IPS-NIHi11 (cell line): ENCODE results near the gene LINC01488.

Experiments
- DNase-seq: peaks from one replicate; pipeline ENCODE4 v3.0.0; 2012; ENCODE audit warnings: mixed read lengths, low spot score

Gene LINC01488

DNA sequence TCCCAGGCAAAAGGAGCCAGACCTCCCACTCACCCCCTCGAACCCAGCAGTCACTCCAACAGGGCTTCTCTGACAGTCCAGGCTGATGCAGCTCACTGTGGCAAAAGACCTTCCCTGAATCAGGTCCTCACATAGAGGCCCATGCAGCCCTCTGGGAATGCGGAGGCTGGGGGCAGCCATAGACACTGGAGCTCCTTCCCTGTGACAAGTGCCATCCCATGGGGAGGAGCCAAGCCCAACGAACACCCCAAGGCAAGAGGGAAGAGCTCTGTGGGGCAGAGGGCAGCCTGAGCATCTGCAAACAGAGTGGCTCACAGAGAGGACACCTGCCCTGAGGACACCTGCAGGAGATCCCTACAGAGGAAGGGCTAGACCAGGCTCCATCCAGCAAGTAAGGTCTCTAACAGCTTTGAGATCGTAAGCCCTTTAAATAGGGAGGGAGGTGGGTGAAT is at the start of gene LINC01488:
Gene LINC01488 (plus strand): TSS at position 271 of the 452 bp plus-strand sequence.
- DNase-seq: no peak

DNA sequence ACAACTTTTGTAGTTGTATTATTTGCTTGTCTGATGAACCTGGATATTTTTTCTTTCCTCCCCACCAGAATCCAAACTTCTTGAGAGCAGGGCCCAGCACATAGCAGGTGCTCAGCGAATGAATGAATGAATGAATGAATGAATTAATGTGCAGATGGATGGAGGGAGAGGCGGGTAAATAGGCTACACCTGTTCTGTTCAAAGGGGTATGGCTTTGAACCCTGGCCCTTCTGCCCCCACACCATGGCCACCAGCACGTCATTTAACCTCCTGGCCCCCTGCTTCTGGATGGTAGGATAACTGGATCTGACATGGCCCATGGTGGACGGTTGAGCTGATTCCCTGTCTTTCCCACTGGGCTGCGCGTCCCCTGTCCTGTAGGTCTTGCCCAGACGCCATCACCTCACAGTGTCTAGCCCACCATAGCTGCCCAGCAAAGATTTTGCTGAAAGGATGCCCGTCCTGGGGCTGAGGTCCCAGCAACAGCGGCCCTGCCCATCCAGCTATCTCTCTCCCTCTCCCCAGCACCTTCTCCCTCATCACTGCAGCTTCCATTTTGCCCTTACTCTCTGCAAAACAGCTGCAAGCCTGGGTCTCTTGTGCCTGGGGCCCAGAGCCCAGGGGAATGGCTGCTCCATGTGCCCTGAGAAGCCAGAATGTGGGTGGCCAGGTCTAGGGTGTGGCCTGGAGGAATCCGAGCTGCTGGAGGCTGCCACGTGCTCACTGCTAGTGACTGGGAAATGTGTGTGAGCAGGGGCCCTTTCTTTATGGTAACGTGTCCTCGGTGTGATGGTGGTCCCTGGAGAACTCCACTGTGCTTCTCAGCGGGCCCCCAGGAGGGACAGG is 49.3 kb upstream of the LINC01488 start:
- DNase-seq: no peak

DNA sequence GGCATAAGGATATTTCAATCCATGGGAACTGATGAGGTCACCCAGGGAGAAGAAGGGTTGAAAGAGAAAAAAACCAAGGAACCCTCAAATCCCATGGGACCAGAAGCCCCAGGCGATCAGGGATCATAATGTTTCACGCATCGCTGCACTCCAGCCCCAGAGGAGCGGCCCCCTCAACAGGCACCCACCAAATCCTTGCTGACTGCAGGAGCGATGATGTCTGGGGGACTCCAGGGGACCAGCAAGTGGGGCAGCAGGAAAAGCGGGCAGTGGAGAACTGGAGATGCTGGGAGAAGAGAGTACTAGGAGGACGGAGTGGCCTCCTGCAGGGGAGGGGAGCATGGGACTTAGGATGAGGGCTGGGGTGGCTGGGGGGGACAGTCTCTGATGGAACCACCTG is 47.7 kb upstream of the LINC01488 start:
- DNase-seq: no peak

DNA sequence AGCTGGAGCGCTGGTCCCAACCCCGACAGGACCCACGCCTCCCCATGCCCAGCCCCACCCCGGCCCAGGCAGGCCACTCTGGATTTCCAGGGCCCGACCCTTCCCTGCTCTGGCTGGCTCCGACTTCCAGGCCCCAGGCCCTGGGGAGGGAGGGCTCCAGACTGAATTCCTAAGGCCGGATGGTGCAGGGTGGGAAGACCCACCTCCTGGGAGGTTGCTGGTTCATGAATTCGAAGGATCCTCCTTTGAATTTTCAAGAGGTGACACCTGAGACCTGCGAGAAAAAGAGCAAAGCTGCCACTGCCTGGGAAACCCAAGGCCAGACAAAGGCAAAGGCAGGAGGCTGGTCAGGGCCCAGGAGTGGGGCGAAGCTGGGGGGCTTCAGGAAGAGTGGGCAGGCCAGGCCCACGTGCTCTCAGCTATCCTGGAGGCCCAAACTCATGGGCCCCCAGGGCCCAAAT is 47.0 kb upstream of the LINC01488 start:
- peak; percentile 79 for DNase-seq

DNA sequence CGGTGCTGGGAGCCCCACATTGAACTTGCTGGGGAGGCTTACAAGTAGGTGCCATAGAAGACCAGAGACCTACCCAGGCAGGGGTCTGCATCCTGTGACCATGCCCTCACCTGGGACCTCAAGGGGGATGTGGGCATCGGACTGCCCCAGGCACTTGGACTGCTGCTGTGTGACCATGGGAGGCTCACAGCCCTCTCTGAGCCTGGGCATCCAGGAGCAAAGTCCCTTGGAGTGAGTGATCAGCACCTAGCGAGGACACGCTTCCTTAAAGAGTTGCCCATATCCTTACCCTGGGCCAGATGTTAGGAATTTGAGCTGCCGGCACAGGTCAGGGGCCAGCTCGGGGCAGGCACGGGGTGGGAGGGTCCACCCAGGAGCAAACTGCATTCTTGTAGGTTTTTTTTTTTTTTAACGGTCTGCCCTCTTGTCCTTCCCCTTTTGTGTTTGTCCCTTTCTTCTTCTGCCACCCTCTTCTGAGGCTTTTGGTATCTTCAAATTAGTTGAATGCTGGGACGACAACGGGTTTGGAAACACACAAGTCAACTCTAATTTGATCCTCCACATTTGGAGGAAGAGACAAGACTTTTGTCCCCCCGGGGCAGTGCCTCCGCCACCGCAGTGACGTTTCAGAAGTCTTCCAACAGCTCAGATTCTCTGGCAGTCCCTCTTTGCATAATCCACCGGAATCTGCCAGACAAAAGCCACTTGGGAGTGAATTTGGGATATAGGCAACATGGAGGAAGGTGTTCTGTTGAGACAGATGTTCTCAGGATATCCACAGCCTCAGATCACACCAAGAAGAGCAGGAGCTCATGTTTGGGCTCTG is 46.1 kb upstream of the LINC01488 start:
- DNase-seq: no peak

DNA sequence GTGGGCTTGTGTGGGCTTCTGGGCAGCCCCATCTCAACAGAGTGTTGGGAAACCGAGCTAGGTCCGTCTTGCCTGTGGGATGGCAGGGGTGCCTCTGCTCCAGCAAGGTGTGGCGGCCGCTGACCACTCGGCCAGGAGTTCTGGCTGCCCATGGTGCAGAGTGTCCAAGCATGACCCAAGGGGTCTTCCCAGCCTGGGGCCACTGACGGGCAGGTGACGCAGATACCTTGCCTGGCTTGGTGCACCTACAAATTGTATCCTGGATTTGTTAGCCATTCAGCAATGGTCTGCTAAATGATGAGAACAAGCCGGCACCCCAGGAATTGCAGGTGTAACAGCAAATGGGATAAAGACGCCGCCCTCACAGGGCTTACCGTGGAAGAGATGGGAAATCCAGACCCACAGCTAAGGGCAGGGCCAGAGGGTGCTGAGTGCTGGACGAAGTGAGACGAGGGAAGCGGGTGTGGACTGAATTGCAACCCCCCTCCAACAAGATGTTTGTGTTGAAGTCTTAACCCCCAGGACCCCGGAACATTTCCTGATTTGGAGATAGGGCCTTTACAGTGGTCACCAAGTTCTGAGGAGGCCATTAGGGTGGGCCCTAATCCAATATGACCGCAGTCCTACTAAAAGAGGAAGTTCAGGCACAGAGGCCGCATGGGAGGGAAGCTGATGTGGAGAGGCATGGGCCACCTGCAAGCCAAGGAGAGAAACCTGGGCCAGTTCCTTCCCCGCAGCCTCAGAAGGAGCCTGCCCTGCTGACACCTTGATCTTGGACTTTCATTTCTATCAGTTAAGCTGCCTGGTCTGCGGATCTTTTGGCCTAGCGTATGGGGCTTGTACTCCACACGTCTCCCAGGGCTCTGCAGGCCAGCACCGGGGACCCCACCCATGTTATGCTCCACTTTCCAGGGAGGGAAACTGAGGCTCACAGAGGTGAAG is 45.2 kb upstream of the LINC01488 start:
- no peak for DNase-seq

DNA sequence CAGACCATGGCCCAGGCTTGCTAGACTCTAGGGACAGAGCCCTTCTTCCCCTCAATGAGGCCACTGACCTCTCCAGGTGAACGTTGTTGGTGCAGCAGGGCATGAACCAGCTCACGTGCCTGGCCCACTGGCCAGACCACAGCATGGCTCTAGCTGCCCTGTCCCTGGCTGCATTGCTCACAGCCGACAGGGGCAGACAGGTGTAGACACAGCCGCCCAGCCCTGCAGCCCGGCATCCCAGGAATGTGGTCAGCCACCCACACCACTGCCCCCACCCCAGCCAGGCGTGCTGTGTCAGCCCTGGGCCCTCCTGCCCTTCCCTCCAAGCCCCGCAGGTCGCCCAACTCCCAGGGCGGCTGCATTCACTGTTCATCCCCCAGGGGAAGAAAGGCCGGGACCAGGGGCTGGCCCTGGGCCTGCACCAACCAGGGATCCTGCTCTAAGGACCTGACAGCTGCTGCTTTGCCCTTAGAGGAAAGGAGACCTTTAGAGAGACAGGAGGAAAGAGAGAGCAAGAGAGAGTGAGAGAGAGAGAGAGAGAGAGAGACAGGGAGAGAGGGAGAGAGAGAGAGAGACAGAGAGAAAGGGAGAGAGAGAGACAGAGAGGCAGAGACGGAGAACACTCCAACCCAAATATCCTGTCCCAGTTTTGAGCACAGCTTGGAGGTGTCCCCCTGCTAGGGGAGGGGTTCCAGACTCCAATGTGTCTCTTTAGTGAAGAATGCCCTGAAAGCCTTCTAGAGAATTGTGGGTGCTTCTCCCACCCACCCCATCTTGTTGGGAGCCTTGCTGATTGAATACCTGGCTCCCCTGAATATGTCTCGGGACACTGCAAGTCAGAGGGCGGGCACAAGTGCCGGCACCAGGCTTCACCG is 44.2 kb upstream of the LINC01488 start:
- DNase-seq: peak; percentile 80

DNA sequence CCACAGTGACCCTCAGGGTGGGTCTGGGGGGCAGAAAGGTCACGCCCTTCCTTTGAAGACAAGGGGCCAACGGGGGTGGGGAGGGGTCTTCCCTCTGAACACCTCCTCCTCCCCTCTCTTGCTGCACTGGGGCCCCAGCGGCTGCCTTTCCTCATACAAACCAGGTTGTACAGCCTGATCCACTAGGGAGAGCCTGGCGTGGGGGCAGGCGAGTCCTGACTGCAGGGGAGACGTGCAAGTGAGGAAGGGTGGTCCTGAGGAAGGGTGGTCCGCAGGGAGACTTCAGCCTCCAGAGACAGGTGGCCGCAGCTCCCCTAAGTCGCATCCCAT is 43.6 kb upstream of the LINC01488 start:
- no peak for DNase-seq

DNA sequence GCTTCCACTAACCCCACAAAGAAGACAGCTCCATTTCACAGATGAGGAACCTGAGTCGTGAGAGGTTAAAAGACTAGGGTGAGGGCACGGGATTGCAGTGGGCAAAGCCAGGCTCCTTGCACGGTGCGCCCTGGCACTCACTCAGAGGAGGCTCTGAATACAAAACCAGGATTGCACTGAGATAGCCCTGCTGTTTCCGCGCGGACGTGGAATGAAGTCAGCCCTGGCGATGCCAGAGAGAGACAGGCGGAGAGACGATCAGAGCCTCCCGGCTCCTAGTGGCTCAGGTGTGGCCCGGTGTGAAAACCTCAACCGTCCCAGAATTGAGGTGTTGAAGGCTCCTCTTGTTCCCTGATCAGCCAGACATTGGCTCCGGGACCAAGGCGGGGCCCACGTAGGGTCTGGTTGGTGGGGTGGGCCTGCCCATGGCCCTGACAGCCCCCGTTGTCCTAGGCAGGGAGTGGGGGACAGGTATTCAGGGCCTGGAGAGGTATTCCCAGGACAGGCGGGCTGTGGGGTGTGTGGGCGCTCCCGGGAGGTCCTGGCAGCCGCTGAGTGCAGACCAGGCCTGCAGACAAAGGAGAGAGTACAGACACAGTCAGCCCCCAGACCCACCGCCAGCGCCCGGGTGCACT is 43.1 kb upstream of the LINC01488 start:
- DNase-seq: no peak

DNA sequence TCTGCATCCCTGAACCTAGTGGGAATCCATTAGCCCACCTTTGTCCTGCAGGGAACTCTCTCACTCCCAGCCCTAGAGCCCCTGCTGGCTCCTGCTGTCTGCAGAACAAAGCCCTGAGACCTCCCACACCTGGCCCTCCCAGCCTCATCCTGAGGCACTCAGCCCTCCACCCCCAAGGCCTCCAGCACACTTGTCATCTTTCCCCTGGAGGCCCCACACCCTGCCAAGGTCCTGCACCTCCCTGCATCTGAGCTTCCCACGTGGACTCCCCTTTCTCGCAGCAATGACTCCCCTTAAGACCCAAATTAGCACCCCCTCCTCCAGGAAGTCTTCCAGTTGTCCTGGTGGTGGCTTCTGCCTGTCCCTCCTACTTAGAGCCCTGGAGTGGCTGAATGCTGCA is 42.3 kb upstream of the LINC01488 start:
- DNase-seq: no peak

DNA sequence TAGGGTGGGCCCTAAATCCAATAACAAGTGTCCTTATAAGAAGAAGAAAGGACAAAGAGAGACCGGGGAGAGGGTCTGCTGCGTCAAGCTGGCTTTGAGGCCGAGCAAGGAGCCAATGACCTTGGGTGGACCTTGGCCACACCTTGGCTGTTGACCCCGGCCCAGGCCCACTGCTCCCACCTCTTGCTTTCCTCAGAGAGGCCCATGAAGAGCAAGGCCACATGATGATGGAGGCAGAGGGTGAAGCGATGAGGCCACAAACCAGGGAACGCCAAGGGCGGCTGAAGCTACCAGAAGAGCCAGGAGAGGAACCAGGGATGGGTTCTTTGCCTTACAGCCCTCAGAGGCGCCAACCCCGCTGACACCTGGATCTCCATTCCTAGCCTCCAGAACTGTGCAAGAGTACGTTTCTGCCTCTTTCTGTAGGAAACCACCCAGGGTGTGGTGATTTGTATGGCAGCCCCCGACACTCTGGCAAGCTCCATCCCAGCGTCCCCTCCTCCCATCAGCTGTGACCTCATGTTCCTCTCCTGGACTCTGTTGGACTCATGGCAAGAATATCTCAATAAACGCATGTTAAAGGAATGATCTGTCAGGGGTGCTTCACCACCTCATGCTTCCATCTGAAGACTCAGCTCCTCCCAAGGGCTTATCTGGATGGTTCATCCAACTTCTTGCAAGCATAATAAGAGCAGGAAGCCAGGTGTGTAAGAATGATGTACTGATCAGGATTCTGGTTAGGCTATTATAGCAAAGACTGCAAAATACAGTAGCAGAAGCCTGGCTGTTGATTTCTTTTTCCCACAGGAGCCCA is 41.6 kb upstream of the LINC01488 start:
- no peak for DNase-seq

DNA sequence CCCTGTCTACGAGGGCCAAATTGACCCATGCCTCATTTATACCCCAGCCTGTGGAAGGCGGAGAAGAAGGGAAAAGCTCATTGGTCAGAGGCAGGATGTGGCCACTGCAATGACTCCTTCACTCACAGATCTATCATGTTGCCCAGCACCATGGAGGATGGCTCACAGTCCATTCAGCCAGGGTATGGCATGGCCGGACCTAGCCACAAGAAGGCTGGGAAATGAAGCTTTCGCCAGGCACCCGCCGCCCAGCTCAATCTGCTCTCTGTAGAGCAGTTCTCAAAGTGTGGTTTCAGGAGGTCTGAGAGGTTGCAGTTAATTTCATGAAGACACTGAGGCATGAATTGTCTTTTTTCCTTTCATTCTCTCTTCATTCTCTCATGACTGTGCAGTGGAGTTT is 40.6 kb upstream of the LINC01488 start:
- DNase-seq: no peak

DNA sequence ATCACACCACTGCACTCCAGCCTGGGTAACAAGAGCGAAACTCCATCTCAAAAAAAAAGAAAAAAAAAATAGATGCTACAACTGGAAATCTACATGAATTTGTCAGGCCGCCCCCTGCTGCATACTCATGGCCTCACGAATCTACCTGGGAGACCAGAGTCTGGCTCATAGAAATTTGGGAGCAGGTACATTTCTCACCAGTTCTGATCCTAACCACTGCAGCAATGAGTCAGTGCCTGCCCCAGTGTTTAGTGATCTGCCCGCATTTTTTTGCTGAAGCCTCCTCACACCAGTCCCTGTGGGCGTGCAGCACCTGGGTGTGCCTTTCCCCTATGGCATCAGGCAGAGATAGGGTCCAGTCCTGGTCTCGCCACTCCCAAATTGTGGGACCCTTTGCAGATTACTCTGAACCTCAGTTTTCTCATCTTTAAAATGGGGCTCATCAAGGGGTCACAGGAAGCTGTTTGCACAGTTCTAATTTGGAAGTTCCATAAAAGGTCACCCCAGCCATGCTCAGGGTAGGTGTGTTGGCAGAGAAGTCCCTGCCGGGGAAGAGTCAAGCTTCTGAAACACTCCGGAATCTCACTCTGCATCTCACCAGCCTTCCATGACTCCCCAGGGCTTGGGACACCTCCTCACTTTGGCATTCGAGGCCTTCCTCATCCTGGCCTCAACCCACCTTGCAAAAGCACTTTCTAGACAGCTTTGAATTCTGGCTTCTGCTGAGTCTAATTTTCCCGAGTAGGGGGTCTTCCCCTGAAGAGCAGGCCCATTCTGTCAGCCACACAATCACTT is 39.3 kb upstream of the LINC01488 start:
- no peak for DNase-seq

DNA sequence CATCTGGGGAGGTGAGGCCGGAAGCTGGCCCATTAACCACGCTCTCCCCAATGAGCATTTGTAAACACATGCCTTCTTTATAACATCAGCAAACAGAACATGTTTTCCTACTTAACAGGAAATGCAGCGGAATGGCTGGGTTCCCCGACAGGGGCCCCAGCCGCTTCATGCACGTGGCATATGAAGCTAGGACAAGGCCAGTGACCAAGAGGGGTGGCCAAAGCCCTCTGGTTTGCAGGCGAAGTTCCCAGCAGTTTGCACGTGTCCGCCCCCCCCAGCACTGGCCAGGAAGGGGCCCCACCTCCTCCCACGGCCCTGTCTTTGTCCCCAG is 38.7 kb upstream of the LINC01488 start:
- DNase-seq: no peak

DNA sequence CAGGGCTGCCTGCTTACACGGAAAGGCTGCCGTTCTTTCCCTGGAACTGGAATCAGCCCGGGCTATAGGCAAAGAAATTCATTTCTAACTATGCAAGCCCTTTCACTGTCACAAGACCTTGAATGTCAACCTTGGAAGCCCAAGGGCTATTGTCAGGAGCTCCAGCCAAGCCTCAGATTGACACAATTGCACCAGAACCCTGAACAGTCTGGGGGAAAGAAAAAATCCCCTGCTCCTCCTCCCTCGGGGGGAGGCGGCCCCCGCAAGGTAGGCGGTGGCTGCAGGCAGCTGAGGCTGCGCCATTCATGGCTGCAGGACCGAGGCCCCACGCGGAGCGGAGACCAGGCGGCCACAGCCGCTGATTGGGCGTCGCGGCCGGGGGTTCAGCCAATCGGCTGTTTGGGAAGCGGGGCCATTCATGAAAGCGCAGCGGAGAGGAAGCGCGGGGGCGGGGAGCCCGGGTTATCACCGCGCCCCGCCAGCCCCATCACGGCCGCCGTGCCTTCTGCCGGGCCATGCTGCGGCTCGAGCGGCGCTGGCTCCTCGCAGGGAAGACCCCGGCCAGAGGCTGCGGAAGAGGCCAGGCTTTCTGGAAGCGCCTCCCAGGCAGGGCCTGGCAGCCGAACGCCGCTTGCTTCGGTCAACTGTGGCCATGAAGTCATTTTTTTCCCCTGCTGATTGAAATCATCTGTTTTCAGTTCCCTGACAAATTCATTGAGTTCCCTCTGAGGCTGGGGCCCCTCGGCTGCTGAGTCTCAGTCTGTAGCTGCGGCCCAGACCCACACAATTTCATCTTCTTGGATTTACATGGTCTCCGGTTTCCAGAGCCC is 38.1 kb upstream of the LINC01488 start:
- peak; percentile 96 for DNase-seq

DNA sequence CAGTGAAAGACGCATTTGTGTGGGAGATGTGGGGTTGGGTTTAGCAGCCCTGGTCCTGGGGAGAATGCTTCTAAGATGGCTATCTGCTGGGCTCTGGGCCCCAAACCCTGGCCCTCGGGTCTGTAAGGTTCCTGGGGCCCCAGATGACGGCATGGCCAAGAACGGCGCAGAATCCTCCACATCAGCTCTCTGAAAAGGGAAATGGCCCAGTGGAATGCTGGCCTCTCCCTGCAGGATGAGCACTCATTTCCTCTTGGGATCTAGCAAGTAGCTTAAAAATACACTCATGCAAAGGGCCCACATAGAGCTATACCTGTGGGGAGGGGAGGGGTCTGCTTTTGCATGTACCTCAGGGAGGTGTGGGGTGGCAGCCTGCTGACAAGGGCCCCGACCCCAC is 37.5 kb upstream of the LINC01488 start:
- DNase-seq: no peak

DNA sequence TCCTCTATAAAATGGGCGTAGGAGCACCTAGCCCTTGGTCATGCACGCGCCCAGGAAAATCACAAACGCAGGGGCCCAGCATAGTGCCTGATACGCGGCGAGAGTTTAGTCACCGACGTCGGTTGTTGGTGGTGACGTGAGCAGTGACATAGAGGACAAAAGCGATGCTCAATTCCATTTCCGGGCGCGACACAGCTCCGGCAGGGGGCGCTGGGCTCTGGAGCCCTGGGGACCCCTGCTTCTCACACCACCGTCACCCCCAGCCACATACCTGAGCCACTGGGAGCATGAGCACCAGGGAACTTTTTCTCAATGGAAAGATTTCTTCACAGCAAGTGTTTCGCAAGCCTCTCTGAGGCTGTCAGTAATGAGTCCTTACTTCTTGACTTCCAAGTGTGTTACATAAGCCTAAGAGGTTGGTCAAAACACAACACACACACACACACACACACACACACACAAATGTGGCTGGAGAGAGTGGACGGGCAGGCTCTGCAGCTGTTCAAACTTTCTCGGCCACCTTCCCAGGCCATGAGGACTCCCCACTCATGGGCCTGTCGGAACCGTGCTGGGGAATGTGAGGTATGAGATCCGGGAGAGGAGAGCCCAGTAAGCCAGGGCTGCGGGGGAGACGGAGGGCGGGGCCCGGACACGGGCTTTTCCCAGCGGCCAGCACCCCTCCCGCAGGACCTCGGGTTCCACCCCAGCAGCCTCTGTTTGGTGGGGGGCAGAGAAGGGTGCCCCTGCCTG is 36.9 kb upstream of the LINC01488 start:
- DNase-seq: peak; percentile 59
